GM18519 (cell line): Measurements from ENCODE around the gene HNRNPA1L2.
"Not testable (repeated sequence)": the region's sequence is repeated elsewhere in the genome, so short reads cannot be mapped to it uniquely, and the experiment has no call there.

Experiments used
- ATAC-seq: cut with Tn5 transposase; IDR thresholded peaks from one replicate; pipeline ENCODE4 v1.9.1; 2021; ENCODE audit warnings: mild to moderate bottlenecking, moderate library complexity; ENCODE audit not compliant: unreplicated experiment, low FRiP score

Gene HNRNPA1L2

DNA sequence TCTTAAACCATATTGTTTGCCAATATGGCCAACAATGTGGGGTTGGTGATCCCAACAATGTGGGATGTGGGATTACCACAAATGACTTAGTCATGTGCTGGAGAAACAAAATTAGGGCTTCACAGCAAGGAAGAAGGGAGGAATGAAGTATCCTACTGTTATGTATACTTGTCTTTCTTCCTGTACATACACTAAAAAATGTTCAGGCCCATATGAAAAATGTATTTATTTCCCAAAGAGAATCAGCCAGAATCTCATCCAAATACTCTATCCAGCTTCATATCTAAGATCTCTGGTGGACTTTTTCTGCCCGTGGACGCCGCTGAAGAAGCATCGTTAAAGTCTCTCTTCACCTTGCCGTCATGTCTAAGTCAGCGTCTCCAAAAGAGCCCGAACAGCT is at the start of gene HNRNPA1L2:
TSS of gene HNRNPA1L2 (plus strand) at position 301 of the 400 bp plus-strand sequence. CDS start at position 363, 62 bp downstream.
- ATAC-seq, result no peak

DNA sequence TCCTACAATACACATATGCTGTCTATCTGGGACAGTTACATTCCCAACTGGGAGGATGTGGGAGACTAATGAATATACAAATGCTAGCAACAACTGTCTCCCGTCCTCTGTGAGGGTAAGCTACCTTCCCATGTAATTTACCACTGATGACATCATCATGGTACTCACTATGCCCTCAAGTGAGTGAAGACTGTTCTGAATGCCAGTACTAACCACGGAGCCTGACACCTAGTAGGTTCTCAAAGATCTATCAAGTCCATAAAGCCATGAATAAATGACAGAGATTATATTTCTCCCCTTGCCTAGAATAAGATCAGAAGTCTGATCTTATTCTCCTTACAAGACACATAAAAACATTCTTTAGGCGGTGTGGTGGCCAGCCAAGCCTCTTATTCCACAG is 49.1 kb upstream of the HNRNPA1L2 start:
- not testable (repeated sequence) for ATAC-seq

DNA sequence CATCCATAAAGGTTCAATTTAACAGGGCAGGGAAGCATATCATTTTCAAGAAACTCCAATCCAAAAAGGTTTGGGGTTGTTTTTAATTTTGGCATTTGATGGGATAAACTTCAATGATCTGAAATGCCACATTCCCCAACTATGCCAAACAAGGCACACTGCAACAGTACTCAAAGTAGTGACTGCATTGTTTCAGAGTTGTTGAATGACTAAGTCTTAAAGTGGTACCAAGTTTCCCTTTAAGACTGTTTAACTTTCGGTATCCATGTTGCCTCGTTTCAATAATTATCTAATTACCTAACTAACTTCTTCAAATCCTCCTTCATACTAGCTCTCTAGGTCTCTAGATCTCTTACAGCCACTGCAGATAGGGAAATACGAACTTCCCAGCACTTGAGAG is 48.4 kb upstream of the HNRNPA1L2 start:
- ATAC-seq, result not testable (repeated sequence)

DNA sequence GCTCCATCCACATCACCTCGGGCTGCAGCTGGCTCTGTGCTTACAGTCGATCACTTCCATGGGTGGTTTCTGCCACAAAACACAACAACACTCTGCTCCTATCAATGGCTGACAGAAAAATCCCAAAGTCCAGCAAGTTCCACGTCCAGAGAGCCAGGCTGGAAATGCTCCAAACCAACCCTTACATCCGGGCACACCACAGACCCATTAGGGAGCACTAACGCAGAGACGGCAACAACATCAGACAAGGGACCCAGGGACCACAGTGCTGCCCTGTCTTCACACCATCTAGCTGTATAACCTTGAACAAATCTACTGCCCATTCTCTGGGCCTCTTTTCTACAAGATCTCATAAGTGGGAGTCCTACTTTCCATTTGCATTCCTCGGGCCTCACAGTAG is 47.9 kb upstream of the HNRNPA1L2 start:
- ATAC-seq, result not testable (repeated sequence)

DNA sequence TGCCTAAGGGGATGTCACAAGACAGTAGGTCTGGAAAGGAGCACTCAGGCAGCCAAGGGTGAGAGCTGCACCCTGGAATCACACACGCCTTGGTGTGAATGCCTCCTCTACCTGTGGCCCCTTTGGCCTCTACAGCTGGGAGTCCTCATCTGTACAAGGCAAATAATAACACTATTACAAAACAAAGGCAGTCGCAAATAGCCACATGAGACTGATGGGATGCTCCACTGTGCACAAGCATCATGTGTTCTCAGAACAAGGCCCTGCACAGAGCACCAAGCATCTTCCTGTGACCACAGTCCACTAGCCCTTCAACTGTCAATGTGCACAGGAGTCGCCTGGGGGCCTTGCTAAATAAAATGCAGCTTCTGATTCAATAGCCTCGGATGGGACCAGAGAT is 44.6 kb upstream of the HNRNPA1L2 start:
- no peak for ATAC-seq

DNA sequence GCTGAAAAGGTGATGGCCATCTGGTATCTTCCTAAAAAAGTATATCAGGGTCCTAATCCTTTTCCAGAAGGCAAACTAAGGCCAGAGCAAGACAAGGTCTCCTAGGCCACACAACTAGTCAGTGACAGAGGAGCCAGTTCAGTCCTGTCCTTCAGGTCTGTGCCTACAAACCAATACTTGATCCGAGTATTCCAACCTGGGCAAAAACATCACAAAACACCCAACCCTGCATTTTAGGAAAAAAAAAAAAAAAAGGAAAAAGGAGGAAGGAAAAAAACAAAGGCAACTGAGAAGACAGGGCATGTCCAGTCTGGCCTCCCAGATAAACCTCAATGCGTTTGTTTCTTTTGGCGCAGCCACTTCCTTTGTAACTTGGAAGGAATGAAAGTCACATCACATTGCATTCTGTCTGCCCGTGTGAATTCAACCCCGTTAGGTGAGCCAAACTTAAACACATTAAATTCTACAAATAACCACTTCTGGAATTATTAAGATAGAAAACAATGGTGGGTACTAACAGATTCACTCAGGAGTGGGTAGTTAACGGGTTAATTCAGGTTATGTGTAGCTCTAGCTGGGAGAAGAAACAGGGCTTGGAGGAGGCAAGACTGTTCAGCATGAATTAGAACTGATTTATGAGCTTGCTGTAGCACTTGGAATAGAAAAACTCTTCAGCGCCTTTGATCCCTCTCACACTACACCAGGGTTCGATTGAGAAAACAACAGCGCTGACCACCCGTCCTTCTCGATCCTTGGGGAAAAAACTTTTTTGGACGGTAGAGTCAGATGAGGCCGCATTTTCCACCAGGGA is 43.0 kb upstream of the HNRNPA1L2 start:
- no peak for ATAC-seq

DNA sequence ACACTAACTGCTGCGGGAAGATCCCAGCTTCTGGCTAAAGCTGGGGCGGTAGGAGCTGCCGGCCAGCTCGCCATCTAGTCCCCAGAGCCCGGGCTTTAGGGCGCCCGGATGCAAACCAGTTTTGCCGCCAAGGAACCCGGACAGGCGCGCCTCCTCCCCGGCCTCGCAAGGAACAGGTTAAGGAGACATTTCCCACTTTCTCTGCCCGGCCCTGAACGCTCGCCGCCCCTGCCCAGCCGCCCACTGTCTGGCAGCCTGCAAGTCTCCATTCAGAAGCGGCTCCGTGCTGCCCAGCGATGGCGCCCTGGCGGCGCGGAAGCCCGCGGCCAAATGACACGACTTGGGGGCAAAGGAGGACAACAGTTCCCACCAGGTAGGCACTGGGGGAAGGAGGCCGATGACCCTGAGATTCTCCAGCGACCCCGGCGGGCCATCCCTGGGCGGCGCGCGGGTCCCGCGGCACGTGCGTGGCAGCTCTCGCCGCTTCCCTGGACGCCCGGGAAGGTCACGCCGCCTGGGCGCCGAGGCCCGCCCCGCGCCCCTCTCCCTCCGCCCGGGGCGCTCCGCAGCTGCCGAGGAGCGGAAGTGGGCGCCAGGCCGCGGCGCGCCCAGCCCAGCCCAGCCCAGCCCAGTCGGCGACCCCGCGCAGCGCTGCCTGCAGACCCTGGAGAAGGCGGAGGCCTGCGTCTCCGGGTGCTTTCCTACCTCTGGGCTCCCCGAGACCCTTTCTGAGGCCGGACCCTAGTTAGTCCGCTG is 42.2 kb upstream of the HNRNPA1L2 start:
- no peak for ATAC-seq

DNA sequence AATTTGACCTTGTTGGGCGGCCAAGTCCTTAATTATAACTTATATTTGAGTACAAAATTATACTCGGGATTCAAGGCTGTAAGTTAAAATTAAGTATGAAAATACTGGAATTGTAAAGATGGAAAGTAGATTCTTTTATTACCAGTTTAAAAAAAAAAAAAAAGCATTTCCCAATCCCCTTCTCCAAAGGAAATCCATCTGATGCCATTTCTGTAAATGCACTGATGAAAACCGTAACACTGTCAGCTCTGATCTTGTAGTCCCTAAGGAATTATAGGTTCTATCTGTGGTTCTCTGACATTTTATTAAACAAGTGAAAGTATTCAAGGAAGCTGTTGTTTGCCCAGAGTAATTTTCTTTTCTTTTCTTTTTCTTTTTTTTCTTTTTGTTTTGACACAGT is 41.6 kb upstream of the HNRNPA1L2 start:
- no peak for ATAC-seq

DNA sequence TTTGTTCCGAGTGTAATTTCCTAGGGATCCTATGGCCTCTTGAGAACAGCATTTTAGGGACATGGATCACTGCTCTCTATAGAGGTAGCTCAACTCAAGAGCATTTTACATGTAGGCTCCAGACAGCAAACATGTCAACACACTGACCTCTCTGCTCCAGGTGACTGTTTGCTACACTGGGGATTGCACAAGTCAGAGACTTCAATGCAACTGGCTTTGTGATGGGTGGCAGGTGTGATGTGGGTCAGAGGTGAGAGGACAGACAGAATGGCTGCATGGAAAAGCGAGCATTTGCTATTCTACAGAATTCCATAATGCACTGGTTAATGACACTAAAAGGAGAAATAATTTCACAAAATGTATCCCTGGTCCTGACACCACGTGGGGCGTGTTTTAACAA is 38.9 kb upstream of the HNRNPA1L2 start:
- not testable (repeated sequence) for ATAC-seq

DNA sequence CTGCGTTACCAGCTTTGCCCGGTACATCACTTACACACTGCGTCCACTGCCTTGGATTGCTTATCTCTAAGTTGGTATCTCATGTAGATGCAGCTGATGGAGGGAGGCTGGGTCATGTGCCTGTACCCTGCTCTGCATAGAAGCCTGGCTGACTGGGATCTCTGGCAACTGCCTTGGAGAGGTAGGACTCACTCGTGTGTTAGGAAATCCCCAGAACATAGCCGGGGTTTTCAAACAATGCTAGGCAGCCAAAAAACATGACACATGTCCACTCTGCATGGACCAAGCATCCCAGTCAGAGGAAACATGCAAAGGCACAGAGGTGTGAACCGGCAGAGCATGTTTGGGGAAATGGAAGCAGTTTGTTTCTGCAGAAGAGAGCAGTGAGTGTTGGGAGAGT is 36.1 kb upstream of the HNRNPA1L2 start:
- not testable (repeated sequence) for ATAC-seq

DNA sequence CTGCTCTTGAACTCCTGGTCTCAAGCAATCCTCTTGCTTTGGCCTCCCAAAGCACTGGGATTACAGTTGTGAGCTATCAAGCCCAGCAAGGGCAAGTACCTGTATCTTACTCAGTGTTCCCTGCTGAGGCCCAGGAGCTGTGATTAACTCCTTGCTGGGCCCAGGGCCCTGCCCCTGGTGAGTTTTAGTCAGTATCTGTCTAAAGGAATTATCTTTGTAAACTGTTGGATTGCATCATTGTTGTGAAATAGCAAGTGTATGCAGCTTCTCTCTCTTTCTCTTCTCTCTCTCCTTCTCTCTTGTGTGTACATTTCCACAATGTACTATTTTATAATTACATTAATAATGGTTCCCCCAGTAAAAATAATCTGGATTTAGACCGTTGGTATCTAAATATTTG is 35.4 kb upstream of the HNRNPA1L2 start:
- not testable (repeated sequence) for ATAC-seq

DNA sequence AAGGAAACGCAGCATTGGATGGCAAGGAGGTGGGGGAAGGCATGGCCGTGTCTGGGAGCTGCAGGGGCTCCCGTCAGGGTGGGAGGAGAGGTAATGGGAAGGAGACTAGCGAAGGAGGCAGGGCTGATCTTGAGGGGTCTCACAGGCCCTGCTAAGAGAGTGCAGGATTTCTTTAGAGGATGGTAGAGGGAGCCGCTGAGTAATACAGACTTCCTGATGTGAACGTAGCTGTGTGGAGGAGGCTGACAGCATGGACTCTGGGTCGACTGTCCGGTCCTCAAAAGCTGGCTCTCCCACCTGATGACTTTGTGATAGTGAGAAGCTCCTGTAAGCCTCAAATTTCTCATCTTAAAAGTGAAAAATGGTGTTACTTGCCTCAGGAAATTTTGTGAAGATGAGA is 34.0 kb upstream of the HNRNPA1L2 start:
- not testable (repeated sequence) for ATAC-seq

DNA sequence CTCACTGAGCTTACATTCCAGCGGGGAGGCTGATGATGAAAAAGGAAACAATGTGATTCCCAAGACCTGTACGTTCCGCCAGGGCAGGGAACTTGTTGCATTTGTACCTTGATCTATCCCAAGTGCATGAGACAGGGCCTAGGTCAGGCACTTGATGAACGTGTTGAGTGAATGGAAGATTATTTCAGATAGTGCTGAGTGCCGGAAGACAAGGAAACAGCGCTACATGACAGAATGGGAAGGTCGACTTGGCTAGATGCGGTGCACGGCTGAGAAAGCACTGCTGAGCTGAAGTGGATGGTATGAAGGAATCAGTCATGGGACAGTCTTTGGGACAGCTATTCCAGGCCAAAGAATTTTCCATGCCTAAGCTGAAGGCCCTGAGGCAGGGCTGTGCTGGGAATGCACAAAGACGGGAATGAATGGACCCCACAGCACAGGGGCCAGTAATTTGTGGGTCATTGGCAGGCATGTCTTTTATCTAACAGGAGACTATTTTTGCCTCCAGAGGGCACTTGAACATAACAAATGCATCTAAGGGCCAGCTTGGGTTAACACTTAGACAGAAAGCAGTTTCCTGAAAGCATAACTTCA is 33.1 kb upstream of the HNRNPA1L2 start:
- peak; percentile 57 for ATAC-seq

DNA sequence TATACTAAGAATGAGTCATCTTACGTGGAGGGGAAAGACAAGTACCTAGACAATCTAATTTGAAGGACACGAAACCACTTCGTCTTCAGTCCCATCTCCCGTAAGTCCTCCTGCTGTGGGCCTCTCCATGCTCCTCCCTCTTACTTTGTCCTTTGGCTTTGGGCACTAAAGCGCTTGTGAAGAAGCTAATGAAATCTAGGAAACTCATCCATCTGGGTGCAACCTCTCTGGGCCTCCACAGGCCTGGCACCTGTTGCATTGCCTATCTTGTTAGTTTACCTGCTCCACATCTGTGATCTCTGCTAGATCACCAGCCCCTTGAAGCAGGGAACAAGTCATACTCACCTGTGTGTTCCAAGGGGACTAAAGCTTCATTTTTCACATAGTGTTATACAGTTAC is 32.1 kb upstream of the HNRNPA1L2 start:
- ATAC-seq, result not testable (repeated sequence)

DNA sequence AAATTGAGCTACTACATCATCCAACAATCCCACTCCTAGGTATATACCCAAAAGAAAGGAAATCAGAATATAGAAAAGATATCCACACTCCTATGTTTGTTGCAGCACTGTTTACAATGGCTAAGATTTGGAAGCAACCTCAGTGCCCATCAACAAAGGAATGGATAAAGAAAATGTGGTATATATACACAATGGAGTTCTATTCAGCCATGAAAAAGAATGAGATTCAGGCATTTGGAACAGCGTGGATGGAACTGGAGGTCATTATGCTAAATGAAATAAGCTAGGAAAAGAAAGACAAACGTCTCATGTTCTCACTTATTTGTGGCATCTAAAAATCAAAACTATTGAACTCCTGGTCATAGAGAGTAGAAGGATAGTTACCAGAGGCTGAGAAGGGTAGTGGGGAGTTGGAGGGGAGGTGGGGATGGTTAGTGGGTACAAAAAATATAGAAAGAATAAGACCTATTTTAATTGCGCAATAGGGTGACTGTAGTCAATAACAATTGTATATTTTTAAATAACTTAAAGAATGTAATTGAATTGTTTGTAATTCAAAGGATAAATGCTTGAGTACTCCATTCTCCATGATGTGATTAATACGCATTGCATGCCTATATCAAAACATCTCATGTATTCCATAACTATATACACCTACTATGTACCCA is 27.0 kb upstream of the HNRNPA1L2 start:
- no peak for ATAC-seq

DNA sequence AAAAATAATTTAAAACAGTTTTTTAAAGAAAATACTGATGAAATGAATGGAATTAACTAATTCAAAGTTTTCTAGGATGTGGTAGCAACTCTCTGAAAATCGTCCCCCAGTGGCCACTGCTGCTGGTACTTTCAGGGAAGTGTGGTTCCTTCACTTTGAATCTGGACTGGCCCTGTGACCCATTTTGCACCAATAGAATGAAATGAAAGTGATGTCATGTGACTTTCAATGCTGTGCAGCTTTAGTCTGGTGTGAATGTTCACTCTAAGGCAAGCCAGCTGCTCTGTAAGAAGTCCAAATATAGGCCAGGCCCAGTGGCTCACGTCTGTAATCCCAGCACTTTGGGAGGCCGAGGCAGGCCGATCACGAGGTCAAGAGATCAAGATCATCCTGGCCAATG is 26.4 kb upstream of the HNRNPA1L2 start:
- ATAC-seq, result peak; percentile 34

DNA sequence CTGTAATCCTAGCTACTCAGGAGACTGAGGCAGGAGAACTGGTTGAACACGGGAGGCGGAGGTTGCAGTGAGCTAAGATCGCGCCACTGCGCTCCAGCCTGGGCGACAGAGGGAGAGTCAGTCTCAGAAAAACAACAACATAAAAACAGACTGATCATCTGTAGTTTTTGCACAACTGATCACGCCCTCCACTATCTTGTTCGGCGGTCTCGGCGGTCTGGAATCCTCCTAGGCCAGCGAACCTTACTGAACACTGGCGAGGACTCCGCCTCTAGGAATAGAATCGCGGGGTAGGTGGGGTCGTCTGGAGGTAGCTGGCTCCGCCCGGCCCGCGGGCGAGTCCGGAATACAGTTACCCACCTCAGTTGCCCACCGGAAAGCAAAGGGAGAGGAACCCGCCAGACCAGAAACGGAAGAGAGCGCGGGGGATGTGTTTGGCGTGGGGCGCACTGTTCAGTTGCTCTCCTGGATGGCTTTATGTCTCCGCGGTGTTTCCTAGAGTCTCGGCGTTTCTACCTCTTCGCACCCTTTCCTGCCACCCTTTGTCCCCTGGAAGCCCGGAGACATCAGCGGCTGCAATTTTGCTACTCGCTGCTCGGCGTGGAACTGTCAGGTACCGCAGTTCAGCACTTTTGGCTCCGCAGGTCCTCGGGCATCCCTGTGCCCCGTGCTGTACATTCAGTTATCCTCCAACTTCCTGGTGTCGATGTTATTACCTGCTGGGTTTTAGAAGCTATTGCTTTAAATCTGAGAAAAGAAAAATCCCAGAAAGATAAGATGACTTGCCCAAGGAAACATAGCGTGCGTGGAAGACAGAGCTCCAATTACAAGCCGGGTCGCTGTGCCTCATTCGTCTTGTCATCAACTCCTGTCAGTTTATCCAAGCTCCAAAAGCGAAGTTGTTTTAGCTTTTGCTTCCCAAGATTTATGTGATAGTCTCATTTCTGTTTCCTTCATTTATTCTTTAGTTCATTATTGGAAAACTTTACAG is 24.9 kb upstream of the HNRNPA1L2 start:
- ATAC-seq, result peak; percentile 87

DNA sequence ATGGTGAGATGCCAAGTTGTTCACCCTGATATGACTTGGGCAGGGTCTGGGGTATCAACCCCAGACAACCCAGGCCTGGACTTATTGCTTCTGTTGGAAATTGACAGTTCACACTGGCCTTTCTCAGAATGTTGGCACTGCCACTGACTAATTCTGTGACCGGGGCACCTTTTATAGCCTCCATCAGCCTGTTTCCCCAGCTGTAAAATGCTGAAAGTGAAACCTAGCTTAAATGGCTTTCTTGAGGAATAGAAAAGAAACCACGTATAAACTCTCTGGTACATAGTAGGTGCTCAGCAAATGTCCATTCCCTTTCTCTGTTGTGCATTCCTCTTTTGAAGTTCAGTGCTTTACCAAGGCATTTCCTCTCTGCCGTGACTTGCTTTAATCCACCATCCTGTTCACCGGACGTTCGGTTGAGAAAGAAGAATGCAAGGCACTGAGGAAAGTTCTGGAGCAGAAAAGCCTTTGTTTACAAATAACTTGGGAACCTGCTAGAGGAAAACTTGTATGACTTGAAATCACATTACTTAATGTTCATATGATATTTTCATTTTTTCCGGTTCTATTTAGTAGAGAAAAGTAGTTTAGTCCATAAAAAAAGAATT is 11.0 kb upstream of the HNRNPA1L2 start:
- not testable (repeated sequence) for ATAC-seq

DNA sequence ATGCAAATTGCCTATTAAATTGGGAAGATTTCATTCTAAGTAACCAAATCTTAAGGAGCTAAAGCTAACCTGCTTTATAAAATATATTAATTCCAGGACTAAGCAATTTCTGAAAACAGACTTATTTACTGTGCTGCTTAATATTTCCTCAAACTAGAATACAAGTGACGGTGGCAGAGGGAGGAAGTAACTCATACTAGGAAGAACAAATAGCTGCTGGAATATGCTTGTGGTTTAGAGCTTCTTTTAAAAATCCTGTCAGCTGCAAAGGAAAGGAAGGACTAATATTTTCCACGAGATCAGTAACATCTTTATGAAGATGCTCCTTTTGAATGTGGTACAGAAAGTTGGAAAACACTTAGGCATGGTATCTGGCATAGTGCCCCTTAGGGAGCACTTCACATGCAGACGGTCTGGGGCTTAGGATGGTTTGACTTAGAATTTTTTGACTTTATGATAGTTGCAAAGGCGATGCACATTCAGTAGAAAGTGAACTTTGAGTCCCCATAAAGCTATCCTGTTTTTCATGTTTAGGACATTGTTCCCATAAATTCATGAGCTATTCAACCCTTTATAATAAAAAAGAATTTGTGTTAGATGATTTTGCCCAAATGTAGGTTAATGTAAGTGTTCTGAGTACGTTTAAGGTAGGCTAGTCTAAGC is 3.4 kb upstream of the HNRNPA1L2 start:
- no peak for ATAC-seq
